KMS-11 (cell line): ENCODE data around the gene CAPN11.

ENCODE experiments used
- H2AFZ ChIP-seq: fragments of 200-600 bp; sonication (generic); 2 replicates; pipeline ENCODE4 v1.6.1; 2016; ENCODE audit warnings: antibody characterized with exemption, mixed run types, low read depth
- H3K27ac ChIP-seq: fragments of 200-600 bp; sonication (generic); 2 replicates; pipeline ENCODE4 v1.6.1; 2016; ENCODE audit warnings: mild to moderate bottlenecking, mixed run types
- H3K27me3 ChIP-seq: fragments of 200-600 bp; sonication (generic); 2 replicates; pipeline ENCODE4 v1.6.1; 2017; ENCODE audit warnings: mild to moderate bottlenecking, low read depth, mixed run types, moderate library complexity; ENCODE audit not compliant: insufficient read depth
- H3K36me3 ChIP-seq: fragments of 200-600 bp; sonication (generic); 2 replicates; pipeline ENCODE4 v1.6.1; 2017; ENCODE audit warnings: mild to moderate bottlenecking, mixed run types; ENCODE audit not compliant: insufficient read depth
- H3K4me1 ChIP-seq: fragments of 200-600 bp; sonication (generic); 2 replicates; pipeline ENCODE4 v1.6.1; 2016; ENCODE audit warnings: mild to moderate bottlenecking, low read depth, mixed run types; ENCODE audit not compliant: poor library complexity, severe bottlenecking
- H3K4me2 ChIP-seq: fragments of 200-600 bp; sonication (generic); 2 replicates; pipeline ENCODE4 v1.7.0; 2016; ENCODE audit warnings: mild to moderate bottlenecking, mixed run types
- H3K4me3 ChIP-seq: fragments of 200-600 bp; sonication (generic); IDR thresholded peaks from 2 replicates; pipeline ENCODE4 v1.6.1; 2017; ENCODE audit warnings: low read depth, low read length, mixed read lengths; ENCODE audit not compliant: insufficient read depth
- H3K79me2 ChIP-seq: fragments of 200-600 bp; sonication (generic); 2 replicates; pipeline ENCODE4 v1.6.1; 2016; ENCODE audit warnings: low read depth, mixed run types; ENCODE audit not compliant: insufficient read depth
- H3K9ac ChIP-seq: fragments of 200-600 bp; sonication (generic); 2 replicates; pipeline ENCODE4 v1.6.1; 2016; ENCODE audit warnings: mild to moderate bottlenecking, mixed run types
- H4K20me1 ChIP-seq: fragments of 200-600 bp; sonication (generic); 2 replicates; pipeline ENCODE4 v1.6.1; 2016; ENCODE audit warnings: mild to moderate bottlenecking, mixed run types; ENCODE audit not compliant: insufficient read depth
- CTCF ChIP-seq: fragments of 200-600 bp; sonication (generic); conservative IDR thresholded peaks from 2 replicates; pipeline ENCODE4 v1.6.1; 2017; ENCODE audit warnings: low read depth, mild to moderate bottlenecking, antibody characterized with exemption, low read length, moderate library complexity, mixed read lengths

Gene CAPN11

GRCh38 chr6:44158770-44159228 lies at the start of gene CAPN11:
Gene CAPN11 (plus strand): TSS chr6:44158820. CDS start chr6:44158849, 29 bp downstream.
- Histone ChIP-seq H3K27ac (no peak within 1 kb of the TSS), H3K27me3 (no peaks in the 10 kb centered on the region), H3K4me2 (no peak within 1 kb of the TSS), H2AFZ (no peak within 1 kb of the TSS), H3K4me1 (no peaks in the 10 kb centered on the region), H3K4me3 (no peak within 1 kb of the TSS), H3K36me3 (no peaks in the 10 kb centered on the region), H4K20me1 (no peaks in the 10 kb centered on the region), H3K79me2 (no peaks in the 10 kb centered on the region), H3K9ac (no peak within 1 kb of the TSS)
- TF ChIP-seq CTCF = no peak

- no peak overlapping the region for H3K4me2 ChIP-seq
- H2AFZ ChIP-seq = no peak overlapping the region
- no peaks in the 10 kb centered on the region for H4K20me1 ChIP-seq
- H3K4me1 ChIP-seq = no peaks in the 10 kb centered on the region
- no peaks in the 10 kb centered on the region for H3K27me3 ChIP-seq
- H3K36me3 ChIP-seq = no peaks in the 10 kb centered on the region
- TF ChIP-seq CTCF = no peak
- no peak overlapping the region for H3K27ac ChIP-seq
- H3K4me3 ChIP-seq = no peak overlapping the region
- no peaks in the 10 kb centered on the region; the same call in 1 of the 2 replicates for H3K79me2 ChIP-seq
- no peak overlapping the region for H3K9ac ChIP-seq
Measured at GRCh38 chr6:44109212-44109611, 49.4 kb upstream of the CAPN11 start.

GRCh38 chr6:44110005-44110676 lies 48.5 kb upstream of the CAPN11 start:
- Histone ChIP-seq H3K4me2 (no peak overlapping the region), H4K20me1 (0 out of 2 replicates have a peak, but pooled peaks cover 5% of the 10 kb centered on the region), H3K79me2 (peaks cover 8% of the 10 kb centered on the region; the same call in 1 of the 2 replicates), H3K4me1 (peaks cover 6% of the 10 kb centered on the region), H3K4me3 (no peak overlapping the region), H3K9ac (no peak overlapping the region), H2AFZ (no peak overlapping the region), H3K36me3 (no peaks in the 10 kb centered on the region; the same call in 1 of the 2 replicates), H3K27me3 (no peaks in the 10 kb centered on the region), H3K27ac (no peak overlapping the region)
- TF ChIP-seq CTCF = no peak

- no peak overlapping the region for H3K9ac ChIP-seq
- no peaks in the 10 kb centered on the region; the same call in 1 of the 2 replicates for H3K36me3 ChIP-seq
- H3K4me1 ChIP-seq = peaks cover 14% of the 10 kb centered on the region
- no peaks in the 10 kb centered on the region for H3K27me3 ChIP-seq
- no peak overlapping the region for H3K4me2 ChIP-seq
- H4K20me1 ChIP-seq = peaks cover 10% of the 10 kb centered on the region; the same call in 1 of the 2 replicates
- TF ChIP-seq CTCF = no peak
- H3K79me2 ChIP-seq = peaks cover 14% of the 10 kb centered on the region; the same call in 1 of the 2 replicates
- no peak overlapping the region for H3K27ac ChIP-seq
- no peak overlapping the region for H2AFZ ChIP-seq
- H3K4me3 ChIP-seq = no peak overlapping the region
Measured at GRCh38 chr6:44110966-44111365, 47.7 kb upstream of the CAPN11 start.
